ENCODE results near the gene BET1.

Gene BET1

DNA sequence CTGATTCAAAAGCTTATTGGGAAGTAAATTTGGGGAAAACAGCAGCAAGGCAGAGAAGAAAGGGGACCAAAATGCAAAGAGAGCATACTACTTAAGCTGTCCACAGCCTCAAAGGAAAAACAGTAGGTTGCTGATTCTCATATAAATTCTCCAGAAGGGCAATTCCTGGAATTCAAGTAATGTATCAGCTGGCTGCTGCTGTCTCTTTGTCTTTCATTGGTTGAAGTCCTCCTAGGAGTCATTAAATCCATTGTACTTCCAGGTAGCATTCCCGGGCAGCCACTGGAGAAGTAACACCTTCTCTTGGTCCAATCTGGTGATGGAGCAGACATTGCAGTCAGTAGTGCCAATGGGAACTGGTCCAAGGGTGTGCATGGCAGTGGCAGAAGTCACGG is 22.7 kb downstream of the BET1 start:
- H3K27me3 ChIP-seq (ENCODE audit: control insufficient read depth, insufficient read depth, low read length), result no peaks in the 10 kb centered on the region
- no peak overlapping the region for H3K9ac ChIP-seq (ENCODE audit: low read depth, low read length)
- H3K9me3 ChIP-seq (ENCODE audit: control insufficient read depth, insufficient read depth, low read length), result no peaks in the 10 kb centered on the region
- no peaks in the 10 kb centered on the region for H3K36me3 ChIP-seq (ENCODE audit: control insufficient read depth, insufficient read depth, low read length)
- peaks cover 48% of the 10 kb centered on the region for H3K4me1 ChIP-seq (ENCODE audit: control insufficient read depth, insufficient read depth, low read length)
- H3K27ac ChIP-seq (ENCODE audit: low read depth, low read length), result peak overlapping the region; percentile 90
- peak overlapping the region; percentile 30; the same call in 1 of the 2 replicates for H3K4me3 ChIP-seq (ENCODE audit: low read depth, low read length)

DNA sequence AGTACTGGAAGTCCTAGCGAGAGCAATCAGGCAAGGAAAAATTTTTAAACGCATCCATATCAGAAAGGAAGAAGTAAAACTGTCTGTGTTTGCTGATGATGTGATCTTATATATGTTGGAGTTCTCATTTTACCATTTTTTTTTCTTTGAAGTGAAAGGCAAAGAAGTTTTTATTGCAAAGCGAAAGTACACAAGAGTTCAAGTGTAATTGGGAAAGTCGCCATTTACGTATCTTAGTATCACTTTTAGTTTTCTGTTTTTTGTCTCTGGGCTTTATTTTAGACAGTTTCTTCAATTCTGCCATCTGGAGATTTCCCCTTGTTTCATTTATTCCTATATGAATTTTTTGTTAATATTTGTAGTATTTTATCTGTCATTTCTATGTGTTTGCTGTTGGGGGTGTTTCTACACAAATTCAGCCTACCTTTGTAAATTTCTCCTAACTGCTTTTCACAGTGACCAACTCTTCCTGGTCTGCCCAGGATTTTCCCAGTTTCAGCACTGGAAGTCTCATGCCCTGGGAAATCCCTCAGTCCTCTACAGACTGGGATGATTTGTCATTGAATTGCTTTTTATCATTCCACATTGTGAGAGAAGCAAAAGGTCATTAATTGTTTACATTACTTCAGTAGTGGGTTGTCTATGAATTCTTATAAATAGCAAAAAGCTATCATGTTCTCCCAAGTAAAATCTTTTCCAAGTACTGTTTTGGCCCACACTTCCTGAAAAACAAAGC is 23.2 kb downstream of the BET1 start:
- Histone ChIP-seq H3K4me1 (ENCODE audit: control insufficient read depth, insufficient read depth, low read length) (peaks cover 48% of the 10 kb centered on the region), H3K9ac (ENCODE audit: low read depth, low read length) (peak overlapping the region; percentile 26; the same call in 1 of the 2 replicates), H3K4me3 (ENCODE audit: low read depth, low read length) (peak overlapping the region; percentile 30; the same call in 1 of the 2 replicates), H3K27me3 (ENCODE audit: control insufficient read depth, insufficient read depth, low read length) (no peaks in the 10 kb centered on the region), H3K9me3 (ENCODE audit: control insufficient read depth, insufficient read depth, low read length) (no peaks in the 10 kb centered on the region), H3K27ac (ENCODE audit: low read depth, low read length) (peak overlapping the region; percentile 90), H3K36me3 (ENCODE audit: control insufficient read depth, insufficient read depth, low read length) (no peaks in the 10 kb centered on the region)

DNA sequence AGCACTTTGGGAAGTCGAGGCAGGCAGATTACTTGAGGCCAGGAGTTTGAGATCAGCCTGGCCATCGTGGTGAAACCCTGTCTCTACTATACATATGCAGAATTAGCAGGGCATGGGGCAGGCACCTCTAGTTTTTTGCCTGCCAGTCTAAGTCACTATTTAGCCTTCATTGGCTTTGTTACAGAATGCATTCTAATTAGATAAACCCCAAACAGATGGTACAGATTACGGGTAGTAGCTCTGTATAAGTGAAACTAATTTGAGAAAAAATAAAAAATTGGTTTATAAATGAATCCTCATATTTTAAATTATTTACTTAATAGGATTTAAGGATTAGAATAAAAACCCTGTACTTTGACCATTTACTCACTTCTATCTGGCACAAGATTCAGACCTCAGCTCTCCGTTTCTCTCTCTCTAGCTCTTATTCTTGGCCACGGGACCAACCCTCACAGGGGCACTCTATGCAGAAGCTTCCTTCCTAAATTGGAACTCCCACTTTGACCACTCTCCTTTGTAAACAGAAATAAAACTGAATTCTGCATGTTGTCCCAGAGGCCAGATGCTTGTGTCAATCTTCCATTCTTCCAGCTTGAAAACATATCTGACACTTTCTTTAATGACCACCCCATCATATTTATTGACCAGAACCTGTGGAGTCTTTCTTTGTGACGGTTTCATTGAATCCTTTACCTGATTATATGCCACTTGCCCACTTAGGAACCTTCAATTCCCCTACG is 26.8 kb downstream of the BET1 start:
- no peaks in the 10 kb centered on the region for H3K27me3 ChIP-seq (ENCODE audit: control insufficient read depth, insufficient read depth, low read length)
- no peak overlapping the region for H3K9ac ChIP-seq (ENCODE audit: low read depth, low read length)
- H3K36me3 ChIP-seq (ENCODE audit: control insufficient read depth, insufficient read depth, low read length), result no peaks in the 10 kb centered on the region
- H3K4me1 ChIP-seq (ENCODE audit: control insufficient read depth, insufficient read depth, low read length), result peaks cover 44% of the 10 kb centered on the region
- H3K27ac ChIP-seq (ENCODE audit: low read depth, low read length), result no peak overlapping the region
- no peaks in the 10 kb centered on the region for H3K9me3 ChIP-seq (ENCODE audit: control insufficient read depth, insufficient read depth, low read length)
- no peak overlapping the region for H3K4me3 ChIP-seq (ENCODE audit: low read depth, low read length)

DNA sequence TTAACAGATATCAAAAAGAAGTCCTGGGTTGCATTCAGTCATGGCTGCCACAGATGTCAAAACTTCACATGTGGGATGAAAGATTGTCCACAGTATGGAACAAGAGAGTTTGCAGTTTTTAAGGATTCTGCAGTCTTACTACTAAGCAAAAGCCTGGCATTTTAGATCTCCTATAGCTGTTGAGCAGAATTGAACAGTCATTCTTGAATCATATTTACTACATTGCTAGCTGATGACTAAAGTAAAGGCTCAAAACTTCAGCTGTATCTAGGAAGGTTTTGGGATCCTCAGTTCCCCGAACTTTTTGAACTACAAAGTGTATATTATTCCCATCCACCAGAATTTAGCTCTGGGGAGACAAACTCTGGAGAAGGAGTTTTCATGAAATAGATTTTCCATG is 31.0 kb downstream of the BET1 start:
- Histone ChIP-seq H3K36me3 (ENCODE audit: control insufficient read depth, insufficient read depth, low read length) (no peaks in the 10 kb centered on the region), H3K27ac (ENCODE audit: low read depth, low read length) (no peak overlapping the region), H3K27me3 (ENCODE audit: control insufficient read depth, insufficient read depth, low read length) (no peaks in the 10 kb centered on the region), H3K4me1 (ENCODE audit: control insufficient read depth, insufficient read depth, low read length) (peaks cover 19% of the 10 kb centered on the region), H3K9ac (ENCODE audit: low read depth, low read length) (no peak overlapping the region), H3K4me3 (ENCODE audit: low read depth, low read length) (no peak overlapping the region), H3K9me3 (ENCODE audit: control insufficient read depth, insufficient read depth, low read length) (no peaks in the 10 kb centered on the region)

DNA sequence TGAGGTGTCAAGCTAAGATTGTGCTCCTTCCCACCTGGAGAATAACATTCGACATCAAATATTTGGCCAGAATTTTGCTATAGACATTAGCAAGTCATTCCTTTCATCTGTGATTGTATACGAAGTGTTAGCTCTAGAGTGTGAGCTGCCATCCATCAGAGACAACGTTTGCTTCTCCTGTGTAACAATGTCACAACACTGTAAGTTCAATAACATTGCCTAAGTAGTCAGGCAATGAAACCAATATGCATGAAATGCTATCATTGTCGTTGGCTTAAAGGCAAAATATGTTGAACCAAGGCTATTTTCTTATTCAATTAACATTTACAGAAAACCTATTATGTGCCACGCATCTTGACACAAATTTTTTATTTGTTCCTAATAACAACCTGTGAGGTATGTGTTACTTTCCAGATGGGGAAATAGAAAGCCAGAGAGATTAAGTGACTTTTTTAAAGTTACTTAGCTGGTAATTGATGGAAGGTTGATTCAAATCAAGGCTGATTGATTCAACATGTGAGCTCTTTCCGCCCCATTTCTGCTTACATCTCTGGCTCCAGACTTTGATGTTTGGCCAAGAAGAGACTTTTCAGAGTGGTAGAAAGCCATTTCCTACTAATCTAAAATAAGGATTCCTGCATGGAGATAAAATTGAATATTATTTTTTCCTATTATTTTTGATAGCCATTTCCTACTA is 32.0 kb downstream of the BET1 start:
- no peak overlapping the region for H3K27ac ChIP-seq (ENCODE audit: low read depth, low read length)
- no peak overlapping the region for H3K9ac ChIP-seq (ENCODE audit: low read depth, low read length)
- H3K9me3 ChIP-seq (ENCODE audit: control insufficient read depth, insufficient read depth, low read length), result no peaks in the 10 kb centered on the region
- H3K27me3 ChIP-seq (ENCODE audit: control insufficient read depth, insufficient read depth, low read length), result no peaks in the 10 kb centered on the region
- no peaks in the 10 kb centered on the region for H3K36me3 ChIP-seq (ENCODE audit: control insufficient read depth, insufficient read depth, low read length)
- no peak overlapping the region for H3K4me3 ChIP-seq (ENCODE audit: low read depth, low read length)
- peaks cover 19% of the 10 kb centered on the region for H3K4me1 ChIP-seq (ENCODE audit: control insufficient read depth, insufficient read depth, low read length)

DNA sequence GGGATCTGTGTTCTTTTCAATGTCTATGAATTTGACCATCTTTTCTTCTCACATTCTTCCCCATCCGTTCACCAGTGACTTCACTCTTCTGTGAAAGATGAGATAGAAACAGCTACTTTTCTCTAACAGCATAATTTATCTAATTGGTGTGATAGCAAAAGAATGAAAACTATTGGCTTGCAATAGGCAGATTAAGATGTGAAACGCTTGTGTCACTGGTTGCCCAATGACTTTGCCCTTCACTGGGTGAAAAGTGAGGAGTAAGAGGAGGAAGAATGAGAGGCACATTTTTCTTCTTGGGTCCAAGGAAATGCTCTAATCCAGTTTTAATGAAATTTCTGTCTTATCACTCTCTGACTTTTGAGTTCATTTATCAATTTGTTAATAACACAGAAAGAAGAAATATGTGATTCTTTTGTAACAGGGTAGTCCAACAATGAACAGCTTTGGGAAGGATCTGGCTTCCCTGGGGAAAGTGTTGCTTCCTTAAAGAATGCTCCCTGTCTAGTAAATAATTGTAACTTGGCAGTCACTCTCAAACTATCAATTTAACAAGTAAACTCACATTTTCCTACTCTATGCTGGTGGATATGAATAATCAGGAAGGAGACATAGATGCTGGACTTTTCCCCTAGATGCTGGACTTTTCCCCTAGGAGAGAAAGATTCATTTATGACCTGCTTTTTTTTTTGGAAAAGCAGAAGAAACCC is 35.1 kb downstream of the BET1 start:
- H3K27ac ChIP-seq (ENCODE audit: low read depth, low read length), result no peak overlapping the region
- no peak overlapping the region for H3K4me3 ChIP-seq (ENCODE audit: low read depth, low read length)
- H3K36me3 ChIP-seq (ENCODE audit: control insufficient read depth, insufficient read depth, low read length), result no peaks in the 10 kb centered on the region
- H3K9ac ChIP-seq (ENCODE audit: low read depth, low read length), result no peak overlapping the region
- no peaks in the 10 kb centered on the region for H3K4me1 ChIP-seq (ENCODE audit: control insufficient read depth, insufficient read depth, low read length)
- H3K9me3 ChIP-seq (ENCODE audit: control insufficient read depth, insufficient read depth, low read length), result no peaks in the 10 kb centered on the region
- no peaks in the 10 kb centered on the region for H3K27me3 ChIP-seq (ENCODE audit: control insufficient read depth, insufficient read depth, low read length)

DNA sequence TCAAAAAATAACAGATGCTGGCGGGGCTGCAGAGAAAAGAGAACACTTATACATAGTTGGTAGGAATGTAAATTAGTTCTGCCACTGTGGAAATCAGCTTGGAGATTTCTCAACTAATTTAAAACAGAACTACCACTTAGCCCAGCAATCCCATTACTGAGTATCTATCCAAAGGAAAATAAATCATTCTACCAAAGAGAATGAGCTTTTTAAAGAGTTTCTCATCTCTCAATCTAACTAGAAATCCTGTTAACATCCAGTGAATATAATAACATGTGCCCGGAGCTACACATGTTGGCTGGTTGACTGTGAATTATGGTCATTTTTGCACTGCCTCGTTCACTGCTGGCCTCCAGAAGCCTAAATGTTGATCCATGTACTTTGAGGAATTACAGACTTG is 39.3 kb downstream of the BET1 start:
- no peaks in the 10 kb centered on the region for H3K4me1 ChIP-seq (ENCODE audit: control insufficient read depth, insufficient read depth, low read length)
- H3K9ac ChIP-seq (ENCODE audit: low read depth, low read length), result no peak overlapping the region
- no peak overlapping the region for H3K4me3 ChIP-seq (ENCODE audit: low read depth, low read length)
- no peak overlapping the region for H3K27ac ChIP-seq (ENCODE audit: low read depth, low read length)
- H3K9me3 ChIP-seq (ENCODE audit: control insufficient read depth, insufficient read depth, low read length), result no peaks in the 10 kb centered on the region
- no peaks in the 10 kb centered on the region for H3K27me3 ChIP-seq (ENCODE audit: control insufficient read depth, insufficient read depth, low read length)
- no peaks in the 10 kb centered on the region for H3K36me3 ChIP-seq (ENCODE audit: control insufficient read depth, insufficient read depth, low read length)

DNA sequence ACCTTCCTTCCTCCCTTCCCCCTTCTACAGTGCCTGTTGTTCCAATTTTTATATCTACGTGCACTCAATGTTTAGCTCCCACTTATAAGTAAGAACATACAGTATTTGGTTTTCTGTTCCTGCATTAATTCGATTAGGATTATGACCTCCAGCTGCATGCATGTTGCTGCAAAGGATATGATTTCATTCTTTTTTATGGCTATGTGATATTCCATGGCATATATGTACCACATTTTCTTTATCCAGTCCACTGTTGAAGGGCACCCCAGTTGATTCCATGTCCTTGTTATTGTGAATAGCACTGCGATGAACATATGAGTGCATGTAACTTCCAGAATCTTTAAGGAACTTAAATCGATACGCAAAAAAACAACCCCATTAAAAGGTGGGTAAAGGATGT is 39.9 kb downstream of the BET1 start:
- Histone ChIP-seq H3K36me3 (ENCODE audit: control insufficient read depth, insufficient read depth, low read length) (no peaks in the 10 kb centered on the region), H3K4me1 (ENCODE audit: control insufficient read depth, insufficient read depth, low read length) (no peaks in the 10 kb centered on the region), H3K9me3 (ENCODE audit: control insufficient read depth, insufficient read depth, low read length) (no peaks in the 10 kb centered on the region), H3K4me3 (ENCODE audit: low read depth, low read length) (no peak overlapping the region), H3K9ac (ENCODE audit: low read depth, low read length) (no peak overlapping the region), H3K27ac (ENCODE audit: low read depth, low read length) (no peak overlapping the region), H3K27me3 (ENCODE audit: control insufficient read depth, insufficient read depth, low read length) (no peaks in the 10 kb centered on the region)

DNA sequence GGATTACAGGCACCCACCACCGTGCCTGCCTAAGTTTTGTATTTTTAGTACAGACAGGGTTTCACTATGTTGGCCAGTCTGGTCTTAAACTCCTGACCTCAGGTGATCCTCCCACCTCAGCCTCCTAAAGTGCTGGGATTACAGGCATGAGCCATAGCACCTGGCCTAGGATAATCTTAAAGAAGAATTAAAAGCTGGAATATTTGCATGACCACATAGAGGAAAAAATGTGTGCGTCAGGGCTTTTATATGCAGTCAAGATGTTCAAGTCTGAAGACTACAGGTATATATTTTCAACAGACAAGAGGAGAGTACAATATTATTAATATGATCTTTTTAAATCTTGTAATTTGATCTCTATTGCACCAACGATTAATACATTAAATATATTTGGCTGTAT is 43.2 kb downstream of the BET1 start:
- H3K27ac ChIP-seq (ENCODE audit: low read depth, low read length), result no peak overlapping the region
- no peak overlapping the region for H3K9ac ChIP-seq (ENCODE audit: low read depth, low read length)
- no peak overlapping the region for H3K4me3 ChIP-seq (ENCODE audit: low read depth, low read length)
- H3K9me3 ChIP-seq (ENCODE audit: control insufficient read depth, insufficient read depth, low read length), result no peaks in the 10 kb centered on the region
- no peaks in the 10 kb centered on the region for H3K27me3 ChIP-seq (ENCODE audit: control insufficient read depth, insufficient read depth, low read length)
- H3K36me3 ChIP-seq (ENCODE audit: control insufficient read depth, insufficient read depth, low read length), result no peaks in the 10 kb centered on the region
- no peaks in the 10 kb centered on the region for H3K4me1 ChIP-seq (ENCODE audit: control insufficient read depth, insufficient read depth, low read length)

DNA sequence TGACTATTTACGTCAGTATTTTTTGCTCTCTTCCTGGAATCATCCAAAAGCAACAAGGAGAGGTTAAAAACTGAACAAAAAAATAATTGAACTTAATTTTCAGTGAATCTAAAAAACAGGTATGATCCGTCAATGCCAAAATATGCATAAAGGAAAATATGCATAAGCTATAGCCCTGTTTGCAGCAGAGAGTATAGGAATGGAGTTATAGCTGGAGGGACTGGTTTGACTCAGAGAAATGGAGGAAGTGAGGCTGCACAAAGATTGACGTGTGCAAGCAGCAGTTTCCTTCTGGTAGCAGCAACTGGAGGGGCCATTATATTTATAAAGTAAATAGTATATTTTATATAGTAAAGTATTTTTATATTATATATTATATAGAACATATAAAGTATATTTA is 45.5 kb downstream of the BET1 start:
- Histone ChIP-seq H3K4me3 (ENCODE audit: low read depth, low read length) (no peak overlapping the region), H3K27me3 (ENCODE audit: control insufficient read depth, insufficient read depth, low read length) (no peaks in the 10 kb centered on the region), H3K27ac (ENCODE audit: low read depth, low read length) (no peak overlapping the region), H3K9ac (ENCODE audit: low read depth, low read length) (no peak overlapping the region), H3K9me3 (ENCODE audit: control insufficient read depth, insufficient read depth, low read length) (no peaks in the 10 kb centered on the region), H3K36me3 (ENCODE audit: control insufficient read depth, insufficient read depth, low read length) (no peaks in the 10 kb centered on the region), H3K4me1 (ENCODE audit: control insufficient read depth, insufficient read depth, low read length) (no peaks in the 10 kb centered on the region)
